Measurements from ENCODE around the gene DGCR6. TPM values are rescaled to one million over a fixed set of nuclear protein-coding genes. Genes with fewer than 3 reads are reported as not detected.
A peak's percentile ranks its signal among the peaks of the same experiment; 100 is the strongest.
"Not testable (repeated sequence)": the region's sequence is repeated elsewhere in the genome, so short reads cannot be mapped to it uniquely, and the experiment has no call there.

DGCR6 gene
- total RNA-seq, 2 experiments from 2014 or later = 0.91 to 1.8 TPM

- POLR2A ChIA-PET = not testable (repeated sequence)
Observed at GRCh38 chr22:18947105-18947504, 41.0 kb downstream of the DGCR6 start.

GRCh38 chr22:18947905-18948304, 41.8 kb downstream of the DGCR6 start:
- no peaks in the 10 kb centered on the region for H3K9me3 Mint-ChIP-seq
- no peaks in the 10 kb centered on the region for H3K36me3 Mint-ChIP-seq (ENCODE audit: low read depth)
- ChIA-PET POLR2A (no interaction called here), CTCF (no interaction called here)
- no peak overlapping the region for H3K4me3 Mint-ChIP-seq
- H3K27me3 Mint-ChIP-seq = peaks cover 12% of the 10 kb centered on the region
- no peaks in the 10 kb centered on the region for H3K4me1 Mint-ChIP-seq
- DNase-seq = no peak
- H3K27ac Mint-ChIP-seq = no peak overlapping the region

More at GRCh38 chr22:18947105-18947504, 41.0 kb downstream of the DGCR6 start:
- H3K27ac Mint-ChIP-seq; H3K4me3 Mint-ChIP-seq; H3K9me3 Mint-ChIP-seq; H3K4me1 Mint-ChIP-seq; DNase-seq; H3K36me3 Mint-ChIP-seq (ENCODE audit: low read depth); CTCF ChIA-PET: not testable (repeated sequence)
- H3K27me3 Mint-ChIP-seq = peaks cover 12% of the 10 kb centered on the region

- no peaks in the 10 kb centered on the region for H3K36me3 Mint-ChIP-seq (ENCODE audit: low read depth)
- no peak overlapping the region for H3K27ac Mint-ChIP-seq
- ChIA-PET POLR2A (no interaction called here), CTCF (no interaction called here)
- DNase-seq = no peak
- no peaks in the 10 kb centered on the region for H3K4me1 Mint-ChIP-seq
- H3K27me3 Mint-ChIP-seq = peaks cover 10% of the 10 kb centered on the region
- no peaks in the 10 kb centered on the region for H3K9me3 Mint-ChIP-seq
- H3K4me3 Mint-ChIP-seq = no peak overlapping the region
Observed at GRCh38 chr22:18950141-18950540, 44.0 kb downstream of the DGCR6 start.

- no peaks in the 10 kb centered on the region for H3K9me3 Mint-ChIP-seq
- CTCF ChIA-PET = no interaction called here
- no peaks in the 10 kb centered on the region for H3K36me3 Mint-ChIP-seq (ENCODE audit: low read depth)
- no peak overlapping the region for H3K27ac Mint-ChIP-seq
- POLR2A ChIA-PET = no interaction called here
- no peak for DNase-seq
- H3K27me3 Mint-ChIP-seq = peaks cover 10% of the 10 kb centered on the region
- H3K4me3 Mint-ChIP-seq = no peak overlapping the region
- no peaks in the 10 kb centered on the region for H3K4me1 Mint-ChIP-seq
Observed at GRCh38 chr22:18952022-18952421, 45.9 kb downstream of the DGCR6 start.

GRCh38 chr22:18953128-18953527, 47.0 kb downstream of the DGCR6 start:
- H3K27ac Mint-ChIP-seq; H3K4me3 Mint-ChIP-seq; POLR2A ChIA-PET; H3K4me1 Mint-ChIP-seq; H3K36me3 Mint-ChIP-seq (ENCODE audit: low read depth); DNase-seq; H3K27me3 Mint-ChIP-seq; CTCF ChIA-PET; H3K9me3 Mint-ChIP-seq: not testable (repeated sequence)

- H3K36me3 Mint-ChIP-seq (ENCODE audit: low read depth); H3K4me3 Mint-ChIP-seq; POLR2A ChIA-PET; H3K27me3 Mint-ChIP-seq; H3K9me3 Mint-ChIP-seq; H3K27ac Mint-ChIP-seq; H3K4me1 Mint-ChIP-seq: not testable (repeated sequence)
- CTCF ChIA-PET = interaction anchor here (0.6 kb wide), 1 partner anchor 158 kb away, joined by 3 read pairs; no protein-coding TSS in a partner anchor
- peak; percentile 61 for DNase-seq
Observed at GRCh38 chr22:18954303-18954989, 48.3 kb downstream of the DGCR6 start.

- Mint-ChIP-seq H3K36me3 (ENCODE audit: low read depth) (no peaks in the 10 kb centered on the region), H3K27me3 (no peaks in the 10 kb centered on the region), H3K4me3 (no peak overlapping the region), H3K4me1 (no peaks in the 10 kb centered on the region), H3K9me3 (no peaks in the 10 kb centered on the region), H3K27ac (no peak overlapping the region)
- ChIA-PET POLR2A (no interaction called here), CTCF (no interaction called here)
- DNase-seq = no peak
Observed at GRCh38 chr22:18954990-18955571, 49.0 kb downstream of the DGCR6 start.

- no peak overlapping the region for H3K27ac Mint-ChIP-seq
- no peaks in the 10 kb centered on the region for H3K9me3 Mint-ChIP-seq
- H3K27me3 Mint-ChIP-seq = no peaks in the 10 kb centered on the region
- no peaks in the 10 kb centered on the region for H3K36me3 Mint-ChIP-seq (ENCODE audit: low read depth)
- DNase-seq = no peak
- no peaks in the 10 kb centered on the region for H3K4me1 Mint-ChIP-seq
- ChIA-PET CTCF (no interaction called here), POLR2A (no interaction called here)
- no peak overlapping the region for H3K4me3 Mint-ChIP-seq
Observed at GRCh38 chr22:18955696-18956095, 49.6 kb downstream of the DGCR6 start.

- POLR2A ChIA-PET; H3K4me3 Mint-ChIP-seq; DNase-seq; H3K27me3 Mint-ChIP-seq; H3K36me3 Mint-ChIP-seq (ENCODE audit: low read depth); H3K9me3 Mint-ChIP-seq; H3K4me1 Mint-ChIP-seq; CTCF ChIA-PET; H3K27ac Mint-ChIP-seq: not testable (repeated sequence)
Observed at GRCh38 chr22:18956121-18956895, 50.2 kb downstream of the DGCR6 start.

GRCh38 chr22:18956956-18957355, 50.8 kb downstream of the DGCR6 start:
- H3K36me3 Mint-ChIP-seq (ENCODE audit: low read depth); POLR2A ChIA-PET; H3K27me3 Mint-ChIP-seq; CTCF ChIA-PET; H3K4me1 Mint-ChIP-seq; DNase-seq; H3K9me3 Mint-ChIP-seq; H3K4me3 Mint-ChIP-seq; H3K27ac Mint-ChIP-seq: not testable (repeated sequence)

- POLR2A ChIA-PET; H3K27me3 Mint-ChIP-seq; H3K27ac Mint-ChIP-seq; H3K4me1 Mint-ChIP-seq; H3K4me3 Mint-ChIP-seq; DNase-seq; H3K36me3 Mint-ChIP-seq (ENCODE audit: low read depth); CTCF ChIA-PET; H3K9me3 Mint-ChIP-seq: not testable (repeated sequence)
Observed at GRCh38 chr22:18957621-18958320, 51.7 kb downstream of the DGCR6 start.

GRCh38 chr22:18958321-18958705, 52.2 kb downstream of the DGCR6 start:
- POLR2A ChIA-PET, H3K27me3 Mint-ChIP-seq: not testable (repeated sequence)

GRCh38 chr22:18958738-18959137, 52.6 kb downstream of the DGCR6 start:
- H3K27me3 Mint-ChIP-seq; DNase-seq; H3K4me1 Mint-ChIP-seq; CTCF ChIA-PET; POLR2A ChIA-PET; H3K4me3 Mint-ChIP-seq; H3K27ac Mint-ChIP-seq; H3K9me3 Mint-ChIP-seq; H3K36me3 Mint-ChIP-seq (ENCODE audit: low read depth): not testable (repeated sequence)

More at GRCh38 chr22:18958321-18958705, 52.2 kb downstream of the DGCR6 start:
- H3K27ac Mint-ChIP-seq; H3K4me3 Mint-ChIP-seq; H3K4me1 Mint-ChIP-seq; DNase-seq; H3K36me3 Mint-ChIP-seq (ENCODE audit: low read depth); CTCF ChIA-PET; H3K9me3 Mint-ChIP-seq: not testable (repeated sequence)
